HepG2 (cell line): Measurements from ENCODE around the gene FAM222A. TPM values are rescaled to one million over a fixed set of nuclear protein-coding genes. Genes with fewer than 3 reads are reported as not detected.

ENCODE experiments used
- CENPBD1 ChIP-seq: sonication (generic); formaldehyde crosslinking; IDR thresholded peaks from 2 replicates; pipeline ENCODE4 v1.8.0; 2022; ENCODE audit warnings: missing genetic modification reagents, low read depth, mild to moderate bottlenecking, borderline replicate concordance
- GZF1 ChIP-seq: sonication (generic); formaldehyde crosslinking; IDR thresholded peaks from 2 replicates; pipeline ENCODE4 v1.5.1; 2020; ENCODE audit warnings: mild to moderate bottlenecking, missing genetic modification reagents
- HDAC2 ChIP-seq: sonication (generic); formaldehyde crosslinking; IDR thresholded peaks from 2 replicates; pipeline ENCODE4 v1.4.0; 2020; ENCODE audit warnings: missing genetic modification reagents
- KDM1A ChIP-seq: IDR thresholded peaks from 2 replicates; pipeline ENCODE4 v1.6.1; 2016; ENCODE audit warnings: missing compliant biosample characterization
- LRRFIP1 ChIP-seq: sonication (generic); formaldehyde crosslinking; conservative IDR thresholded peaks from 2 replicates; pipeline ENCODE4 v1.4.0; 2020; ENCODE audit warnings: missing genetic modification reagents
- MAZ ChIP-seq, 2 experiments: sonication (generic) in 1 of 2; formaldehyde crosslinking in 1 of 2; IDR thresholded peaks; 2 replicates each; pipeline versions ENCODE4 v1.5.0 to v1.6.1; 2012 to 2020; ENCODE audit warnings: low read depth in 2 of 2, mild to moderate bottlenecking in 2 of 2, borderline replicate concordance in 1 of 2, improper control_type of control experiment in 1 of 2, low read length in 1 of 2, missing genetic modification reagents in 1 of 2, moderate library complexity in 1 of 2
- MED1 ChIP-seq: sonication (generic); formaldehyde crosslinking; IDR thresholded peaks from 2 replicates; pipeline ENCODE4 v1.4.0; 2020; ENCODE audit warnings: missing genetic modification reagents
- SOX5 ChIP-seq: IDR thresholded peaks from 2 replicates; pipeline ENCODE4 v1.6.1; 2016; ENCODE audit warnings: borderline replicate concordance
- TFDP1 ChIP-seq: IDR thresholded peaks from 2 replicates; pipeline ENCODE4 v1.6.1; 2016; ENCODE audit warnings: missing compliant biosample characterization, missing genetic modification reagents, borderline replicate concordance
- TFE3 ChIP-seq: IDR thresholded peaks from 2 replicates; pipeline ENCODE4 v1.6.1; 2016
- U2AF2 ChIP-seq: fragments of 200-400 bp; formaldehyde crosslinking; IDR thresholded peaks from 2 replicates; pipeline ENCODE4 v1.6.1; 2017; ENCODE audit warnings: low read depth, mild to moderate bottlenecking, low read length
- ZFP36 ChIP-seq: fragments of 150-350 bp; IDR thresholded peaks from 2 replicates; pipeline ENCODE4 v1.6.1; 2018; ENCODE audit warnings: borderline replicate concordance, low read length, low read depth; ENCODE audit not compliant: partially characterized antibody
- ZMYM3 ChIP-seq: sonication (generic); formaldehyde crosslinking; IDR thresholded peaks from 2 replicates; pipeline ENCODE4 v1.5.1; 2020; ENCODE audit warnings: mild to moderate bottlenecking, missing genetic modification reagents
- ZNF580 ChIP-seq: IDR thresholded peaks from 2 replicates; pipeline ENCODE4 v1.6.1; 2016; ENCODE audit warnings: low read depth, borderline replicate concordance
- ZNF614 ChIP-seq: IDR thresholded peaks from 2 replicates; pipeline ENCODE4 v1.6.1; 2018; ENCODE audit warnings: missing biosample characterization, missing genetic modification reagents, inconsistent platforms, borderline replicate concordance
- ZNF841 ChIP-seq: sonication (generic); formaldehyde crosslinking; IDR thresholded peaks from 2 replicates; pipeline ENCODE4 v1.8.1; 2023; ENCODE audit warnings: missing genetic modification reagents, borderline replicate concordance
- polyA plus RNA-seq, 8 experiments: library from polyadenylated mRNA; depleted of rRNA in 3 of 8; stranded (reverse) in 7 of 8; unstranded in 1 of 8; fragments of >200 nt; fragmentation: Illumina TruSeq in 4 of 8; extraction: Trizol in 4 of 8; gene quantifications; 2 replicates each; pipeline versions ENCODE4 v1.2.1 to v1.2.3, GENCODE V29; 2011 to 2016; ENCODE audit warnings: low read depth in 4 of 8, missing spikeins in 1 of 8, mixed read lengths in 1 of 8; ENCODE audit not compliant: insufficient read depth in 1 of 8
- total RNA-seq, 5 experiments: library from RNA; depleted of rRNA; stranded (reverse); fragments of >200 nt; fragmentation: Illumina TruSeq; extraction: Trizol; gene quantifications; 2 replicates each; pipeline ENCODE4 v1.2.3, GENCODE V29; 2016; ENCODE audit warnings: low read depth in 1 of 5

FAM222A gene
- total and polyA plus RNA-seq, 2 of the 13 experiments (the other 11 are each of a cell fraction or from before 2014, with no cell fraction given), result 2.7 to 9.6 TPM

GRCh38 chr12:109710747-109711595, 2.7 kb upstream of the FAM222A start (continued):
- TF ChIP-seq HDAC2 (CRISPR knock-in tag) (peak; percentile 23; the same call in 1 of the 2 replicates), KDM1A (CRISPR knock-in tag) (peak; percentile 64; the same call in 1 of the 2 replicates), MED1 (peak; percentile 20; the same call in 1 of the 2 replicates), CENPBD1 (CRISPR knock-in tag) (no peak), U2AF2 (no peak), TFDP1 (CRISPR knock-in tag) (no peak), ZFP36 (peak; percentile 100), TFE3 (0 out of 2 replicates have a peak, but pooled peaks have one; percentile 6), ZNF580 (CRISPR knock-in tag) (0 out of 2 replicates have a peak, but pooled peaks have one; percentile 73), GZF1 (no peak), LRRFIP1 (CRISPR knock-in tag) (no peak), ZNF841 (no peak), ZNF614 (0 out of 2 replicates have a peak, but pooled peaks have one; percentile 22), MAZ (IDR thresholded peaks at IDR 0.05; ENCODE audit: borderline replicate concordance, low read depth, low read length) (peak; percentile 45; the same call in 1 of the 2 replicates), MAZ (CRISPR knock-in tag; IDR thresholded peaks at IDR 0.05; ENCODE audit: low read depth) (no peak), ZMYM3 (CRISPR knock-in tag) (peak; percentile 98), SOX5 (peak; percentile 63; the same call in 1 of the 2 replicates)
